SK-N-SH treated with all-trans-retinoic acid at 6 μM for 48 hours (cell line): ENCODE measurements around the gene SPECC1L.
"Not testable (repeated sequence)": the region's sequence is repeated elsewhere in the genome, so short reads cannot be mapped to it uniquely, and the experiment has no call there.

Source experiments
- CSDC2 ChIP-seq: fragments of 250-450 bp; sonication (Bioruptor Pico); IDR thresholded peaks from 2 replicates; pipeline ENCODE4 v1.5.0; 2020; ENCODE audit warnings: mild to moderate bottlenecking, moderate library complexity
- GLIS3 ChIP-seq: fragments of 250-450 bp; sonication (Bioruptor Pico); IDR thresholded peaks from 2 replicates; pipeline ENCODE4 v1.5.0; 2020; ENCODE audit warnings: mild to moderate bottlenecking, moderate library complexity
- OSR1 ChIP-seq: fragments of 250-450 bp; sonication (Bioruptor Pico); IDR thresholded peaks from 2 replicates; pipeline ENCODE4 v1.8.0; 2022; ENCODE audit warnings: moderate library complexity, mild to moderate bottlenecking, inconsistent platforms
- RARB ChIP-seq: fragments of 250-450 bp; sonication (Bioruptor Pico); IDR thresholded peaks from 2 replicates; pipeline ENCODE4 v1.8.0; 2021; ENCODE audit warnings: mild to moderate bottlenecking, moderate library complexity
- SNAI2 ChIP-seq: fragments of 250-450 bp; sonication (Bioruptor Pico); IDR thresholded peaks from 2 replicates; pipeline ENCODE4 v1.5.0; 2020; ENCODE audit warnings: mild to moderate bottlenecking, moderate library complexity
- TOX ChIP-seq: fragments of 250-450 bp; sonication (Bioruptor Pico); IDR thresholded peaks from 2 replicates; pipeline ENCODE4 v1.8.0; 2021; ENCODE audit warnings: mild to moderate bottlenecking, moderate library complexity, borderline replicate concordance
- ZFP3 ChIP-seq: fragments of 250-450 bp; sonication (Bioruptor Pico); IDR thresholded peaks from 2 replicates; pipeline ENCODE4 v1.5.0; 2020; ENCODE audit warnings: mild to moderate bottlenecking, moderate library complexity
- ZFP30 ChIP-seq: fragments of 450-650 bp; formaldehyde crosslinking; IDR thresholded peaks from 2 replicates; pipeline ENCODE4 v1.5.0; 2022; ENCODE audit warnings: mild to moderate bottlenecking, moderate library complexity
- ZNF70 ChIP-seq: fragments of 450-650 bp; formaldehyde crosslinking; IDR thresholded peaks from 2 replicates; pipeline ENCODE4 v1.5.0; 2020; ENCODE audit warnings: mild to moderate bottlenecking, moderate library complexity
- TF ChIP-seq, protein P1 (sequence below): fragments of 250-450 bp; sonication (Bioruptor Pico); IDR thresholded peaks from 2 replicates; pipeline ENCODE4 v1.5.1; 2020; ENCODE audit warnings: low read depth, mild to moderate bottlenecking, moderate library complexity
- TF ChIP-seq, protein P2 (sequence below): fragments of 250-450 bp; sonication (Bioruptor Pico); IDR thresholded peaks from 2 replicates; pipeline ENCODE4 v1.5.1; 2021; ENCODE audit warnings: mild to moderate bottlenecking, moderate library complexity
- TF ChIP-seq, protein P3 (sequence below): fragments of 250-450 bp; sonication (Bioruptor Pico); IDR thresholded peaks from 2 replicates; pipeline ENCODE4 v1.8.0; 2020; ENCODE audit warnings: mild to moderate bottlenecking, moderate library complexity, borderline replicate concordance

DNA sequence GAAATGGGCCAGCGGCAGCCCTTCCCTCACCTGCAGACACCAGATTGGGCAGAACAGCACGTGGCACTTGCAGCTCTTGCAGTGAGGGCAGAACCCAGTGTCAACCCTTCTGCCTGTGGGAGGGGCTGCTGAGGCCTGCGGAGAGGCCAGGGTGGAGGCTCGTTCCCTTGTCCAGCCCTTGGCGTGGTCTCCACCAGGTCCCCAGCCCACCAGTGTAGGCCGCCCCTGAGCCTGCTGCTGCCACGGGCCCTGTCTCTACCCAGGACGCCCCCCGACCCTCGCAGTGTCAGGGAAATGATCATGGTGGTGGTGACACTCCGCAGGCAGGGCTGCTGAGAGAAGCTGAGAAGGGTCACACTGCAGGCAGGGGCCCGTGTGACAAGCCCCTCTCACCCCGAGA, 14.5 kb upstream of the SPECC1L start:
- not testable (repeated sequence) for TF ChIP-seq RARB; ZNF70 (CRISPR knock-in tag); ZFP30 (CRISPR knock-in tag); CSDC2; OSR1; TOX (CRISPR knock-in tag); GLIS3 (CRISPR knock-in tag); ZFP3 (CRISPR knock-in tag); SNAI2 (CRISPR knock-in tag)
- TF ChIP-seq, protein P1, sequence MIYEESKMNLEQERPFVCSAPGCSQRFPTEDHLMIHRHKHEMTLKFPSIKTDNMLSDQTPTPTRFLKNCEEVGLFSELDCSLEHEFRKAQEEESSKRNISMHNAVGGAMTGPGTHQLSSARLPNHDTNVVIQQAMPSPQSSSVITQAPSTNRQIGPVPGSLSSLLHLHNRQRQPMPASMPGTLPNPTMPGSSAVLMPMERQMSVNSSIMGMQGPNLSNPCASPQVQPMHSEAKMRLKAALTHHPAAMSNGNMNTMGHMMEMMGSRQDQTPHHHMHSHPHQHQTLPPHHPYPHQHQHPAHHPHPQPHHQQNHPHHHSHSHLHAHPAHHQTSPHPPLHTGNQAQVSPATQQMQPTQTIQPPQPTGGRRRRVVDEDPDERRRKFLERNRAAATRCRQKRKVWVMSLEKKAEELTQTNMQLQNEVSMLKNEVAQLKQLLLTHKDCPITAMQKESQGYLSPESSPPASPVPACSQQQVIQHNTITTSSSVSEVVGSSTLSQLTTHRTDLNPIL (CRISPR knock-in tag), result not testable (repeated sequence)
- TF ChIP-seq, protein P2, sequence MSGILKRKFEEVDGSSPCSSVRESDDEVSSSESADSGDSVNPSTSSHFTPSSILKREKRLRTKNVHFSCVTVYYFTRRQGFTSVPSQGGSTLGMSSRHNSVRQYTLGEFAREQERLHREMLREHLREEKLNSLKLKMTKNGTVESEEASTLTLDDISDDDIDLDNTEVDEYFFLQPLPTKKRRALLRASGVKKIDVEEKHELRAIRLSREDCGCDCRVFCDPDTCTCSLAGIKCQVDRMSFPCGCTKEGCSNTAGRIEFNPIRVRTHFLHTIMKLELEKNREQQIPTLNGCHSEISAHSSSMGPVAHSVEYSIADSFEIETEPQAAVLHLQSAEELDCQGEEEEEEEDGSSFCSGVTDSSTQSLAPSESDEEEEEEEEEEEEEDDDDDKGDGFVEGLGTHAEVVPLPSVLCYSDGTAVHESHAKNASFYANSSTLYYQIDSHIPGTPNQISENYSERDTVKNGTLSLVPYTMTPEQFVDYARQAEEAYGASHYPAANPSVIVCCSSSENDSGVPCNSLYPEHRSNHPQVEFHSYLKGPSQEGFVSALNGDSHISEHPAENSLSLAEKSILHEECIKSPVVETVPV, result not testable (repeated sequence)
- TF ChIP-seq, protein P3, sequence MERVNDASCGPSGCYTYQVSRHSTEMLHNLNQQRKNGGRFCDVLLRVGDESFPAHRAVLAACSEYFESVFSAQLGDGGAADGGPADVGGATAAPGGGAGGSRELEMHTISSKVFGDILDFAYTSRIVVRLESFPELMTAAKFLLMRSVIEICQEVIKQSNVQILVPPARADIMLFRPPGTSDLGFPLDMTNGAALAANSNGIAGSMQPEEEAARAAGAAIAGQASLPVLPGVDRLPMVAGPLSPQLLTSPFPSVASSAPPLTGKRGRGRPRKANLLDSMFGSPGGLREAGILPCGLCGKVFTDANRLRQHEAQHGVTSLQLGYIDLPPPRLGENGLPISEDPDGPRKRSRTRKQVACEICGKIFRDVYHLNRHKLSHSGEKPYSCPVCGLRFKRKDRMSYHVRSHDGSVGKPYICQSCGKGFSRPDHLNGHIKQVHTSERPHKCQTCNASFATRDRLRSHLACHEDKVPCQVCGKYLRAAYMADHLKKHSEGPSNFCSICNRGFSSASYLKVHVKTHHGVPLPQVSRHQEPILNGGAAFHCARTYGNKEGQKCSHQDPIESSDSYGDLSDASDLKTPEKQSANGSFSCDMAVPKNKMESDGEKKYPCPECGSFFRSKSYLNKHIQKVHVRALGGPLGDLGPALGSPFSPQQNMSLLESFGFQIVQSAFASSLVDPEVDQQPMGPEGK (CRISPR knock-in tag), result not testable (repeated sequence)
